SK-N-MC (cell line): ENCODE data around the gene SLC2A4.

Source experiments
- EZH2 ChIP-seq: fragments of 200-600 bp; sonication (generic); IDR thresholded peaks from one replicate; pipeline ENCODE4 v1.6.1; 2017; ENCODE audit warnings: antibody characterized with exemption
- FOXP2 ChIP-seq: optimal IDR thresholded peaks from 2 replicates; pipeline ENCODE3; 2011; ENCODE audit warnings: mild to moderate bottlenecking, moderate library complexity; ENCODE audit not compliant: insufficient read depth; ENCODE audit errors: extremely low read length, control extremely low read depth
- POLR2AphosphoS5 ChIP-seq: IDR thresholded peaks from 2 replicates; pipeline ENCODE4 v1.6.1; 2012; ENCODE audit warnings: mild to moderate bottlenecking, low read depth, low read length, borderline replicate concordance

DNA sequence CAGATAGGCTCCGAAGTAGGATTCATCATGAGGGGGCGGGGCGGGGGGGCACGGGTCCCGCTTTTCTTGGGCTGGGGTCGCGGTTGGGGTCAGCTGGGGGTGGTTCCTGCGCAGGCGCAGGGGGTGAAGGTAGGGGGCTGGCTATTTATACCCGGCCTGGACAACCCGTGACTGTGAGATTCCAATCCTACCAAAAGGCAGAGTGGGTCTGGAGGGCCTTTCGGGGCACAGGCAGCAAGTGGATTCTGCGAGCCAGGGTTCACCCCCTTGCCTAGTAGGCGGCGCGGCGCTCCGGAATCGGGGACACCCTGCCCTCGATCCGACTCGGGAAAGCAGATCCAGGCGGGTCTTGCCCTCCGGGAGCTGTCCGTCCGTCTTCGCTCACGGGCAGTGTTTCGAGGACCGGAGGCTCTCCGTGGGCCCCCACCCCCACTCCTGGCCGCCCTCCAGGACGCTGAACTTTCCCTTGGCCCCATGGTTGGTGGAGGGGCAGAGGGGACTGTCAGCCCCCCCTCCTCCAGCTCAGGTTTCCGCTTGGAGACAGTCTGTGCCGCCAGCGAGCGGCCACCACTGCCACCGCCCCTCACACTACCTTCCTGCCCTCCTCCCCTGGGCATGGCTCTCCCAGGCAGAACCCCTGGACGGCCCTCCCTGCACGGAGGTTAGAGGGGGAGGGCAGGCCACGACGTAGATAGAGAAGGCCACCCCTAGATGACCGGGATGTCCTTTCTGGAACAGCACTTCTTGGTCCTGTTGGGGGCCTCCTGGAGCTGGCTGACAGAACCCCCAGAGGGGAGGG is 634 bp downstream of the SLC2A4 start:
- TF ChIP-seq EZH2 (no peak), POLR2AphosphoS5 (no peak), FOXP2 (no peak)
